H9 (cell line): Measurements from ENCODE around the gene CCDC175. TPM values are rescaled to one million over a fixed set of nuclear protein-coding genes. Genes with fewer than 3 reads are reported as not detected.

Source experiments
- DNase-seq: peaks from one replicate; pipeline ENCODE4 v3.0.0-alpha.2; 2017
- H2AFZ ChIP-seq: one replicate; pipeline ENCODE4 v1.6.1; 2013; ENCODE audit warnings: mild to moderate bottlenecking, low read length, control low read depth, moderate library complexity
- H2AK5ac ChIP-seq: 2 replicates; pipeline ENCODE4 v1.6.1; 2013; ENCODE audit warnings: low read length, control low read depth, mixed read lengths; ENCODE audit not compliant: insufficient read length
- H2BK120ac ChIP-seq: one replicate; pipeline ENCODE4 v1.6.1; 2013; ENCODE audit warnings: low read depth, mild to moderate bottlenecking, low read length, control low read depth, inconsistent platforms; ENCODE audit not compliant: poor library complexity, severe bottlenecking
- H2BK12ac ChIP-seq: 2 replicates; pipeline ENCODE4 v1.6.1; 2013; ENCODE audit warnings: low read length, control low read depth, mixed read lengths, low read depth; ENCODE audit not compliant: insufficient read length
- H2BK15ac ChIP-seq: 2 replicates; pipeline ENCODE4 v1.6.1; 2013; ENCODE audit warnings: low read depth, low read length, control low read depth
- H2BK20ac ChIP-seq: one replicate; pipeline ENCODE4 v1.6.1; 2013; ENCODE audit warnings: low read depth, mild to moderate bottlenecking, low read length, control low read depth, inconsistent platforms; ENCODE audit not compliant: poor library complexity, severe bottlenecking
- H2BK5ac ChIP-seq: 2 replicates; pipeline ENCODE4 v1.6.1; 2013; ENCODE audit warnings: low read length, control low read depth, mixed read lengths; ENCODE audit not compliant: insufficient read length
- H3K14ac ChIP-seq: 2 replicates; pipeline ENCODE4 v1.6.1; 2013; ENCODE audit warnings: low read length, control low read depth; ENCODE audit not compliant: insufficient read depth
- H3K18ac ChIP-seq: 2 replicates; pipeline ENCODE4 v1.6.1; 2013; ENCODE audit warnings: low read depth, mild to moderate bottlenecking, mixed read lengths, low read length, control low read depth; ENCODE audit not compliant: insufficient read length
- H3K23ac ChIP-seq: 2 replicates; pipeline ENCODE4 v1.6.1; 2013; ENCODE audit warnings: low read length, control low read depth, mixed read lengths, low read depth; ENCODE audit not compliant: insufficient read length
- H3K23me2 ChIP-seq: 2 replicates; pipeline ENCODE4 v1.6.1; 2013; ENCODE audit warnings: low read depth, mild to moderate bottlenecking, mixed read lengths, low read length, control low read depth; ENCODE audit not compliant: insufficient read length, poor library complexity, severe bottlenecking
- H3K27ac ChIP-seq: 2 replicates; pipeline ENCODE4 v1.5.1; 2013; ENCODE audit warnings: low read length, control low read depth, mixed read lengths, low read depth; ENCODE audit not compliant: insufficient read length
- H3K27me3 ChIP-seq: 2 replicates; pipeline ENCODE4 v1.6.1; 2013; ENCODE audit warnings: low read length, control low read depth, inconsistent platforms; ENCODE audit not compliant: insufficient read depth
- H3K4ac ChIP-seq: 2 replicates; pipeline ENCODE4 v1.6.1; 2013; ENCODE audit warnings: low read depth, mild to moderate bottlenecking, control low read depth, inconsistent platforms, low read length, moderate library complexity
- H3K4me1 ChIP-seq: 2 replicates; pipeline ENCODE4 v1.6.1; 2013; ENCODE audit warnings: low read length, control low read depth, inconsistent platforms; ENCODE audit not compliant: insufficient read depth
- H3K4me2 ChIP-seq: 2 replicates; pipeline ENCODE4 v1.6.1; 2013; ENCODE audit warnings: low read length, control low read depth, mixed read lengths; ENCODE audit not compliant: insufficient read length, insufficient read depth
- H3K56ac ChIP-seq: 2 replicates; pipeline ENCODE4 v1.6.1; 2013; ENCODE audit warnings: low read depth, mild to moderate bottlenecking, mixed read lengths, low read length, control low read depth; ENCODE audit not compliant: insufficient read length
- H3K79me1 ChIP-seq: 2 replicates; pipeline ENCODE4 v1.6.1; 2013; ENCODE audit warnings: low read depth, mild to moderate bottlenecking, moderate library complexity, low read length, control low read depth, inconsistent platforms; ENCODE audit not compliant: insufficient read depth, poor library complexity, severe bottlenecking
- H3K79me2 ChIP-seq: 2 replicates; pipeline ENCODE4 v1.6.1; 2013; ENCODE audit warnings: low read length, control low read depth, inconsistent platforms; ENCODE audit not compliant: insufficient read depth
- H3K9ac ChIP-seq: 2 replicates; pipeline ENCODE4 v1.6.1; 2013; ENCODE audit warnings: low read length, control low read depth, mixed read lengths; ENCODE audit not compliant: insufficient read length; ENCODE audit errors: extremely low read depth
- H3K9me3 ChIP-seq: one replicate; pipeline ENCODE4 v1.6.1; 2013; ENCODE audit warnings: low read depth, low read length, inconsistent platforms; ENCODE audit not compliant: control insufficient read depth
- H3T11ph ChIP-seq: one replicate; pipeline ENCODE4 v1.6.1; 2013; ENCODE audit warnings: mild to moderate bottlenecking, low read length, control low read depth, inconsistent platforms
- H4K20me1 ChIP-seq: one replicate; pipeline ENCODE4 v1.6.1; 2013; ENCODE audit not compliant: control insufficient read depth, insufficient read length, insufficient read depth
- H4K5ac ChIP-seq: 2 replicates; pipeline ENCODE4 v1.6.1; 2013; ENCODE audit warnings: low read depth, mild to moderate bottlenecking, mixed read lengths, low read length, control low read depth; ENCODE audit not compliant: insufficient read length
- H4K8ac ChIP-seq: replicated peaks from 2 replicates; pipeline ENCODE4 v1.6.1; 2013; ENCODE audit warnings: low read length, control low read depth, mixed read lengths, low read depth; ENCODE audit not compliant: insufficient read length
- H4K91ac ChIP-seq: 2 replicates; pipeline ENCODE4 v1.6.1; 2013; ENCODE audit warnings: low read depth, mild to moderate bottlenecking, moderate library complexity, mixed read lengths, low read length, control low read depth; ENCODE audit not compliant: insufficient read length
- H3K27ac Mint-ChIP-seq, 3 experiments: 2 replicates in 2 of 3; 3 replicates in 1 of 3; pipeline ENCODE4 v1.8.0; 2020 to 2021; ENCODE audit warnings: mixed read lengths in 3 of 3, mild to moderate bottlenecking in 1 of 3, moderate library complexity in 1 of 3
- H3K27me3 Mint-ChIP-seq: 2 replicates; pipeline ENCODE4 v1.8.0; 2021; ENCODE audit warnings: low read depth, mild to moderate bottlenecking, moderate library complexity, mixed read lengths
- H3K36me3 Mint-ChIP-seq, 3 experiments: 2 replicates in 2 of 3; 3 replicates in 1 of 3; pipeline ENCODE4 v1.8.0; 2020 to 2021; ENCODE audit warnings: low read depth in 3 of 3, mixed read lengths in 3 of 3; ENCODE audit not compliant: insufficient read depth in 1 of 3
- H3K4me1 Mint-ChIP-seq, 2 experiments: 2 replicates each; pipeline ENCODE4 v1.8.0; 2020; ENCODE audit warnings: mixed read lengths in 2 of 2
- H3K4me3 Mint-ChIP-seq, 2 experiments: 2 replicates in 1 of 2; 3 replicates in 1 of 2; pipeline ENCODE4 v1.8.0; 2020 to 2021; ENCODE audit warnings: mild to moderate bottlenecking in 2 of 2, mixed read lengths in 2 of 2, moderate library complexity in 1 of 2
- H3K9me3 Mint-ChIP-seq, 2 experiments: 2 replicates in 1 of 2; 3 replicates in 1 of 2; pipeline ENCODE4 v1.8.0; 2020; ENCODE audit warnings: mild to moderate bottlenecking in 2 of 2, mixed read lengths in 2 of 2, moderate library complexity in 1 of 2
- WGBS: extraction: QIAGEN DNeasy Blood & Tissue Kit; methylation state at CpG from one replicate; pipeline ENCODE4 v1.1.7; 2013; ENCODE audit warnings: missing lambda C conversion rate, low lambda C conversion rate, mixed read lengths; ENCODE audit not compliant: insufficient read length; ENCODE audit errors: extremely low coverage; 5-methylcytosine and 5-hydroxymethylcytosine counted together
- total RNA-seq: library from RNA; stranded (reverse); gene quantifications from 2 replicates; pipeline ENCODE4 v1.2.1, GENCODE V29; 2021
- TF ChIP-seq, protein P1 (sequence below): fragments of 200-600 bp; sonication (generic); conservative IDR thresholded peaks from 3 replicates; pipeline ENCODE4 v1.8.0; 2021; ENCODE audit warnings: antibody characterized with exemption, mild to moderate bottlenecking

Gene CCDC175
- total RNA-seq, 1 experiment from 2014 or later, result 0.09 TPM

- H3K27me3 ChIP-seq, result no peaks in the 10 kb centered on the region
- no peaks in the 10 kb centered on the region for H3K79me1 ChIP-seq
- no peak overlapping the region for H2AFZ ChIP-seq
- no peak overlapping the region for H3T11ph ChIP-seq
- H3K27ac Mint-ChIP-seq, result no peak overlapping the region
- H4K5ac ChIP-seq, result no peak overlapping the region
- no peak overlapping the region for H2BK12ac ChIP-seq
- no peak overlapping the region for H2BK5ac ChIP-seq
- no peaks in the 10 kb centered on the region for H4K20me1 ChIP-seq
- no peak overlapping the region for H3K4me2 ChIP-seq
- no peak overlapping the region for H3K4me3 Mint-ChIP-seq
- no peak overlapping the region for H3K14ac ChIP-seq
- no peak overlapping the region for H3K27ac ChIP-seq
- no peak overlapping the region for H2BK120ac ChIP-seq
- H2AK5ac ChIP-seq, result no peak overlapping the region
- TF ChIP-seq, protein P1, sequence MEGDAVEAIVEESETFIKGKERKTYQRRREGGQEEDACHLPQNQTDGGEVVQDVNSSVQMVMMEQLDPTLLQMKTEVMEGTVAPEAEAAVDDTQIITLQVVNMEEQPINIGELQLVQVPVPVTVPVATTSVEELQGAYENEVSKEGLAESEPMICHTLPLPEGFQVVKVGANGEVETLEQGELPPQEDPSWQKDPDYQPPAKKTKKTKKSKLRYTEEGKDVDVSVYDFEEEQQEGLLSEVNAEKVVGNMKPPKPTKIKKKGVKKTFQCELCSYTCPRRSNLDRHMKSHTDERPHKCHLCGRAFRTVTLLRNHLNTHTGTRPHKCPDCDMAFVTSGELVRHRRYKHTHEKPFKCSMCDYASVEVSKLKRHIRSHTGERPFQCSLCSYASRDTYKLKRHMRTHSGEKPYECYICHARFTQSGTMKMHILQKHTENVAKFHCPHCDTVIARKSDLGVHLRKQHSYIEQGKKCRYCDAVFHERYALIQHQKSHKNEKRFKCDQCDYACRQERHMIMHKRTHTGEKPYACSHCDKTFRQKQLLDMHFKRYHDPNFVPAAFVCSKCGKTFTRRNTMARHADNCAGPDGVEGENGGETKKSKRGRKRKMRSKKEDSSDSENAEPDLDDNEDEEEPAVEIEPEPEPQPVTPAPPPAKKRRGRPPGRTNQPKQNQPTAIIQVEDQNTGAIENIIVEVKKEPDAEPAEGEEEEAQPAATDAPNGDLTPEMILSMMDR, result no peak
- no CpG with 5 or more reads among the region's 2 CpGs for WGBS
- no peaks in the 10 kb centered on the region for H3K23me2 ChIP-seq
- H4K8ac ChIP-seq, result no peak overlapping the region
- no peaks in the 10 kb centered on the region for H3K9me3 ChIP-seq
- no peak overlapping the region for H3K23ac ChIP-seq
- no peak for DNase-seq
- H2BK15ac ChIP-seq, result no peak overlapping the region
- H3K18ac ChIP-seq, result no peak overlapping the region
- no peak overlapping the region for H2BK20ac ChIP-seq
- no peak overlapping the region for H3K56ac ChIP-seq
- no peaks in the 10 kb centered on the region for H3K79me2 ChIP-seq
- H3K4me1 ChIP-seq, result no peaks in the 10 kb centered on the region
- no peaks in the 10 kb centered on the region for H3K9me3 Mint-ChIP-seq
- no peak overlapping the region for H3K9ac ChIP-seq
- H4K91ac ChIP-seq, result no peak overlapping the region
- H3K4me1 Mint-ChIP-seq, result no peaks in the 10 kb centered on the region
- H3K36me3 Mint-ChIP-seq, result no peaks in the 10 kb centered on the region
- H3K27me3 Mint-ChIP-seq, result peaks cover 6% of the 10 kb centered on the region
- no peak overlapping the region for H3K4ac ChIP-seq
Measured at GRCh38 chr14:59600211-59600945, 23.8 kb upstream of the CCDC175 start.
